ENCODE results near the gene EPHX1. TPM values are rescaled to one million over a fixed set of nuclear protein-coding genes. Genes with fewer than 3 reads are reported as not detected.

EPHX1 gene
- total and polyA plus RNA-seq, 2 donors (not counting 1 experiment from before 2014, with no cell fraction given), result 39.1 to 44.3 TPM

GRCh38 chr1:225853441-225853840 lies 43.5 kb downstream of the EPHX1 start:
- no peak for TF ChIP-seq EZH2 (IDR thresholded peaks at IDR 0.05; ENCODE audit: low read length, missing control alignments)
- TF ChIP-seq, protein P1, sequence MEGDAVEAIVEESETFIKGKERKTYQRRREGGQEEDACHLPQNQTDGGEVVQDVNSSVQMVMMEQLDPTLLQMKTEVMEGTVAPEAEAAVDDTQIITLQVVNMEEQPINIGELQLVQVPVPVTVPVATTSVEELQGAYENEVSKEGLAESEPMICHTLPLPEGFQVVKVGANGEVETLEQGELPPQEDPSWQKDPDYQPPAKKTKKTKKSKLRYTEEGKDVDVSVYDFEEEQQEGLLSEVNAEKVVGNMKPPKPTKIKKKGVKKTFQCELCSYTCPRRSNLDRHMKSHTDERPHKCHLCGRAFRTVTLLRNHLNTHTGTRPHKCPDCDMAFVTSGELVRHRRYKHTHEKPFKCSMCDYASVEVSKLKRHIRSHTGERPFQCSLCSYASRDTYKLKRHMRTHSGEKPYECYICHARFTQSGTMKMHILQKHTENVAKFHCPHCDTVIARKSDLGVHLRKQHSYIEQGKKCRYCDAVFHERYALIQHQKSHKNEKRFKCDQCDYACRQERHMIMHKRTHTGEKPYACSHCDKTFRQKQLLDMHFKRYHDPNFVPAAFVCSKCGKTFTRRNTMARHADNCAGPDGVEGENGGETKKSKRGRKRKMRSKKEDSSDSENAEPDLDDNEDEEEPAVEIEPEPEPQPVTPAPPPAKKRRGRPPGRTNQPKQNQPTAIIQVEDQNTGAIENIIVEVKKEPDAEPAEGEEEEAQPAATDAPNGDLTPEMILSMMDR (conservative IDR thresholded peaks at IDR 0.05 in 1 of 2, IDR thresholded peaks at IDR 0.05 in 1 of 2; ENCODE audit: low read depth in 1 of 2, low read length in 2 of 2), result no peak
- Histone ChIP-seq H3K79me2 (ENCODE audit: control insufficient read depth, insufficient read depth, low read length) (no peaks in the 10 kb centered on the region), H4K20me1 (ENCODE audit: control insufficient read depth, extremely low read depth, insufficient read depth, low read length) (no peaks in the 10 kb centered on the region), H3K36me3 (ENCODE audit: control insufficient read depth, insufficient read depth, low read length) (peaks cover 8% of the 10 kb centered on the region), H3K9ac (ENCODE audit: insufficient read depth, low read length) (no peak overlapping the region), H2AFZ (ENCODE audit: low read length) (no peak overlapping the region), H3K4me1 (ENCODE audit: control insufficient read depth, extremely low read depth, insufficient read depth, low read length) (no peaks in the 10 kb centered on the region), H3K4me2 (ENCODE audit: extremely low read depth, insufficient read depth, low read length) (no peak overlapping the region), H3K9me3 (ENCODE audit: control insufficient read depth, insufficient read depth, low read depth, low read length) (no peaks in the 10 kb centered on the region), H3K27me3 (ENCODE audit: control insufficient read depth, insufficient read depth, low read length) (no peaks in the 10 kb centered on the region), H3K27ac (ENCODE audit: insufficient read depth, low read length) (no peak overlapping the region), H3K4me3 (replicated peaks in 1 of 4; ENCODE audit: control extremely low read depth in 1 of 4, insufficient read depth in 1 of 4, low read depth in 3 of 4, low read length in 4 of 4) (no peak overlapping the region)
- DNase-seq (ENCODE audit: low read depth in 2 of 2), result no peak

- Histone ChIP-seq H3K4me1 (ENCODE audit: control insufficient read depth, extremely low read depth, insufficient read depth, low read length) (no peaks in the 10 kb centered on the region), H3K9ac (ENCODE audit: insufficient read depth, low read length) (no peak overlapping the region), H3K9me3 (ENCODE audit: control insufficient read depth, insufficient read depth, low read depth, low read length) (no peaks in the 10 kb centered on the region), H3K27me3 (ENCODE audit: control insufficient read depth, insufficient read depth, low read length) (no peaks in the 10 kb centered on the region), H4K20me1 (ENCODE audit: control insufficient read depth, extremely low read depth, insufficient read depth, low read length) (no peaks in the 10 kb centered on the region), H2AFZ (ENCODE audit: low read length) (no peak overlapping the region), H3K4me2 (ENCODE audit: extremely low read depth, insufficient read depth, low read length) (no peak overlapping the region), H3K27ac (ENCODE audit: insufficient read depth, low read length) (no peak overlapping the region), H3K36me3 (ENCODE audit: control insufficient read depth, insufficient read depth, low read length) (peaks cover 8% of the 10 kb centered on the region), H3K4me3 (replicated peaks in 1 of 4; ENCODE audit: control extremely low read depth in 1 of 4, insufficient read depth in 1 of 4, low read depth in 3 of 4, low read length in 4 of 4) (no peak overlapping the region), H3K79me2 (ENCODE audit: control insufficient read depth, insufficient read depth, low read length) (no peaks in the 10 kb centered on the region)
- DNase-seq (ENCODE audit: low read depth in 2 of 2), result no peak
- TF ChIP-seq, protein P1 (conservative IDR thresholded peaks at IDR 0.05 in 1 of 2, IDR thresholded peaks at IDR 0.05 in 1 of 2; ENCODE audit: low read depth in 1 of 2, low read length in 2 of 2), result no peak
- no peak for TF ChIP-seq EZH2 (IDR thresholded peaks at IDR 0.05; ENCODE audit: low read length, missing control alignments)
Measured at GRCh38 chr1:225855503-225856300, 45.8 kb downstream of the EPHX1 start.

DNA sequence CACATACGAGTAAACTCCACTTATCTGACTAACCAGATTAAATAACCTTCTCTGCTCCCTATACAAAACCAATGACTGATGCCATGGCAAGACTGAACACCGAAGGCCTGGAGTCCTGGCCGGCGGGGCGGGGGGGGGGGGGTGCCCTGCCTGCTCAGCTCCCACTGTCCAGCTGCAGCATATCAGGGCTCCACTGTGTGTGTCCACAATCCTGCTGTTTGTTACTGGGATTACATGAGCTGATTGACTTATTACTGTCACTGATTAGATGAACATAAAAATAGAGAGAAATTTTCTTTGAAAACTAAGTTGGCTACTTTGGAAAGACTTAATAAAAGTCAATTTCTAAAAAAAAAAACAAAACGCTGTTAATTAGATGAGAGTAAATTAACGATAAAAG lies 47.3 kb downstream of the EPHX1 start:
- Histone ChIP-seq H3K27me3 (ENCODE audit: control insufficient read depth, insufficient read depth, low read length) (no peaks in the 10 kb centered on the region), H4K20me1 (ENCODE audit: control insufficient read depth, extremely low read depth, insufficient read depth, low read length) (no peaks in the 10 kb centered on the region), H2AFZ (ENCODE audit: low read length) (no peak overlapping the region), H3K27ac (ENCODE audit: insufficient read depth, low read length) (no peak overlapping the region), H3K9me3 (ENCODE audit: control insufficient read depth, insufficient read depth, low read depth, low read length) (no peaks in the 10 kb centered on the region), H3K4me1 (ENCODE audit: control insufficient read depth, extremely low read depth, insufficient read depth, low read length) (no peaks in the 10 kb centered on the region), H3K4me3 (replicated peaks in 1 of 4; ENCODE audit: control extremely low read depth in 1 of 4, insufficient read depth in 1 of 4, low read depth in 3 of 4, low read length in 4 of 4) (no peak overlapping the region), H3K4me2 (ENCODE audit: extremely low read depth, insufficient read depth, low read length) (no peak overlapping the region), H3K79me2 (ENCODE audit: control insufficient read depth, insufficient read depth, low read length) (no peaks in the 10 kb centered on the region), H3K9ac (ENCODE audit: insufficient read depth, low read length) (no peak overlapping the region), H3K36me3 (ENCODE audit: control insufficient read depth, insufficient read depth, low read length) (peaks cover 21% of the 10 kb centered on the region)
- no peak for DNase-seq (ENCODE audit: low read depth in 2 of 2)
- TF ChIP-seq EZH2 (IDR thresholded peaks at IDR 0.05; ENCODE audit: low read length, missing control alignments), result no peak
- TF ChIP-seq, protein P1 (conservative IDR thresholded peaks at IDR 0.05 in 1 of 2, IDR thresholded peaks at IDR 0.05 in 1 of 2; ENCODE audit: low read depth in 1 of 2, low read length in 2 of 2), result no peak

All from fibroblast of lung (primary cell).